GM19397 (cell line): ENCODE data around the gene ZNF821.
"Not testable (repeated sequence)": the region's sequence is repeated elsewhere in the genome, so short reads cannot be mapped to it uniquely, and the experiment has no call there.

Source experiments
- ATAC-seq: cut with Tn5 transposase; IDR thresholded peaks from one replicate; pipeline ENCODE4 v1.9.1; 2021; ENCODE audit warnings: mild to moderate bottlenecking, moderate library complexity; ENCODE audit not compliant: unreplicated experiment

ZNF821 gene

DNA sequence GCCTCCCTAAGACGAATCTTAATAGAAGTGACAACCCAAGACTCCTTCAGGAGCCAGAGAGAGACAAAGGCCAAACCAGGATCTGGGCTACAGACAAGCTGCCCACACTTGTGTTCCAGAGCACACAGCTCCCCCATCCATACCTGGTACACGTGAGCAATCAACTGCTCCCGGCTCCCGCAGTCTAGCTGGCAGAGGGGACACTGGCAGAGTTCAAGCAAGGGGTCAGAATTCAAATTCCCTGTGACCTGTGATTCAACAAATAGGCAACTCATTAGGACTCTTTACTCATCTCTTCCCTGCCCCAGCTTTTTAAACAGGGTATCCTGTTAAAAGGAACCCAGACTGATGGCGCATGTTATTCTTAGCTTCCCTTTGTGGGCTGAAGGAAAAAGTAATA, 20.0 kb downstream of the ZNF821 start:
- ATAC-seq: no peak

DNA sequence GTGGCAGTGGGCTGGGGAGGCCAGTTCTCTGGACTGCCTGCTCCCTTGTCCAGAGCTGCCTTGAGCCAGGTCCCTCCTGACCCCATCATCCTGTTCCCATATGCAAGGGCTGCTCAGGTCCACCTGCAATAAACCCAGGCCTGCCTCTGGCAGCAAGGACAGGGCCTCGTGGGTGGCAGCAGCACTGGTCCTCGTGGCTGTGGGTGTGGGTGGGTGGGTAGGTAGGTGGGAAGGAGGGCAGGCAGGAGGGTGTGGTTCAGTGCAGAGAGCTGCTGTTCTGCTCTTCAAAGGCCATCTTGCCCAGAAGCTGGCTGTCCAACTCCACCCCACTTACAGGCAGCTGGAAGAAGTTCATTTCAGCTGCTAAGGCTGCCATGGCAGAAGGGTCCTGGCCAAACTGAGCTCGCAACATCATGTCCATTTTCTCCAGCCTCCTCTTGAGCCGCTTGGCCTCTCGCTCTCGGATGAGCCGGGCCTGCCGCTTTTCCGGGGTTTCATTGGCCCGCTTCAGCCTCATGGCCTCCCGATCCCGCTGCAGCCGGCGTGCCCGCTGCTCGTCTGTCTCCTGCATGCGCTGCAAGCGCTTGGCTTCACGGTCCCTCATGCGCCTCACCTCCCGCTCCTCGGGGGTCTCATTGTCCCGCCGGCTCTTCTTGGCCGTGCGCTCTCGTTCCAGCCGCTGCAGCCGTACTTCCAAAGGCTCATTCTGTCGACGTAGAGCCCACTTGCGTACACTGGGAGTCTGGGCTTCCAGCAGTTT, 24.0 kb downstream of the ZNF821 start:
- no peak for ATAC-seq

GRCh38 chr16:71855937-71856662, 27.9 kb downstream of the ZNF821 start:
- no peak for ATAC-seq

DNA sequence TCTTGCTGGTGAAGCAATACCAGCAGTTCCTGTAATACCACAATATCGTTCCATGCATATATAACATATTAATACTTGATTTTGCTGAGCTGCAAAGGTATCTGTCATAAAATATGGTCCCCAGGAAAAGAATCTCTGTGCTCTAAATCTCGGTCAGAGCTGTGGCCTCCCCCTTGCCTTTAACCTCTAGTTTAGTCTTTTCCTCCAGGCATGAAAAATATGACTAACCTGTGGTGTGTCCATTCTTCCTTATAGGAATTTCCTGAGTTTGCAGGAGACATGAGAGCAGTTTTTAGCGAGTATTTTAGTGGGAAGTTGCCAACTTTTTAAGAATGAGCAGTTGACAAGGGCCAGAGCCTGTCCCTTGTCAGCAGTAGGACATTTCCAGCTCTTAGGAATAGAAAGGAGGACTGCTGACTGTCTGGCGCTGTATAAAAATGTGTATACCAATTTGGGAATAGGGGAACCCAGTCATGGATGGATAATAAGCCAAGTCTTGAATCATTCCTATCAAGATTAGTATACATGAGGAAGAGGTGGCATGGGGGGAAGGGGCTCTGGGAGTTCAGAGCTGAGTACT, 29.5 kb downstream of the ZNF821 start:
- ATAC-seq: no peak

GRCh38 chr16:71853413-71853812, 30.6 kb downstream of the ZNF821 start:
- ATAC-seq: peak; percentile 67

DNA sequence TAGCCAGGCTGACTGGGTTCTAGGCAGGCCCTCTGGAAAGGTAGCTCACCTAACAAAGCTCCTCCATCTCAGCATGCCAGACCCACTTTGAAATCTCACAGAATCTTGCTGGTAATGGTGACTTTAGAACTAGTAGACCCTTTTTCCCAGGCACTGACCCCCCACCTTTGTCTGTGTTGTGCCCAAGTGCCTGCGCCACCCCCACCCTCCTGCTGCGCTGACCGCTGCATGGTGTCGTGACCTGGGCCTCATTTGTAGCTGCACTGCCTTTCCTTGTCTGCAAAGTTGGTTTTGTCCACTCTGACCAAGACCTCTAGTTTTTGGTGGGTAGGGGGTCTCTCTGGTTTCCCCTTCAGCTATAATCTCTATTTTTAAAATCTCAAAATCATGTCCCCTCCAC, 31.4 kb downstream of the ZNF821 start:
- ATAC-seq: no peak

DNA sequence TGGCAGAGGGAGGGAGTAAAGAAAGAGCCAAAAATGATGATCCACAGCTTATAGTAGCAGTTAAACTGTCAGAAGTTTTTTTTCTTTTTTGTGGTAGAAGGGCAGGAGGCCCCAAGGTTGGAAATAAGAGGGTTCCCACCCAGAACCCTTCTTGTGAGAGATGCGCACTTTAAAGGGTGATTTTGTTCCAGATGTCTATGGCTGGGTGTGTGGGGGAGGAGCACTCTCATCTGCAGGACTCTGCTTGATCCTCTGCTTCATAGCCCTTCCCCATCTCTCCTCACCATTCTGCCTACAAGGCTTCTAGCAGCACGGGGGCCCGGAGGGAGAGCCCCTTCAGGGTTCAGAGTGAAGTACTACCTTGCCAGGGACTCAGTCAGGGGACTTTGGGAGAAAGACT, 31.8 kb downstream of the ZNF821 start:
- no peak for ATAC-seq

GRCh38 chr16:71851746-71852145, 32.2 kb downstream of the ZNF821 start:
- no peak for ATAC-seq

DNA sequence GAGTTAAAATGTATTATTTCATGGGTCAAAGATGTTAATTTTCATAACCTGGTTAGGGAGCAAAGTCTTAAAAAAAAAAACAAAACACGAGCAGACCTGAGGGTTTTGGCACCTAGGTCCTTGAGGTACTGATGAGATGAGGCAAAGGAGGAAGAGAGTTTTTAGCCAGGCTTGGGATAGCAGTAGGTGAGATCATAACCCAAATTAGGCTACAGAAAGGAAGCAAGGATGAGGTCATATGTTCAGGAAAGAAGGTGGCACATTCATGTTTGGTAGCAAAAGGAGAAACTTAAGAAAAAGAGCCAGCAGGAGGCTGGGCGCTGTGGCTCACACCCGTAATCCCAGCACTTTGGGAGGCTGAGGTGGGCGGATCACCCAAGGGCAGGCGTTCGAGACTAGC, 35.4 kb downstream of the ZNF821 start:
- ATAC-seq: no peak

GRCh38 chr16:71847096-71847495, 36.9 kb downstream of the ZNF821 start:
- no peak for ATAC-seq

GRCh38 chr16:71846431-71846830, 37.6 kb downstream of the ZNF821 start:
- no peak for ATAC-seq

- peak; percentile 76 for ATAC-seq
Measured at GRCh38 chr16:71845639-71846430, 38.1 kb downstream of the ZNF821 start, which contains the start of gene ATXN1L. ATXN1L (plus strand) TSS chr16:71845976; CDS start chr16:71849741, 3,765 bp downstream.

GRCh38 chr16:71843572-71843971, 40.4 kb downstream of the ZNF821 start:
- ATAC-seq: no peak

- no peak for ATAC-seq
Measured at GRCh38 chr16:71840052-71840451, 43.9 kb downstream of the ZNF821 start.

GRCh38 chr16:71837150-71837549, 46.8 kb downstream of the ZNF821 start:
- ATAC-seq: no peak

DNA sequence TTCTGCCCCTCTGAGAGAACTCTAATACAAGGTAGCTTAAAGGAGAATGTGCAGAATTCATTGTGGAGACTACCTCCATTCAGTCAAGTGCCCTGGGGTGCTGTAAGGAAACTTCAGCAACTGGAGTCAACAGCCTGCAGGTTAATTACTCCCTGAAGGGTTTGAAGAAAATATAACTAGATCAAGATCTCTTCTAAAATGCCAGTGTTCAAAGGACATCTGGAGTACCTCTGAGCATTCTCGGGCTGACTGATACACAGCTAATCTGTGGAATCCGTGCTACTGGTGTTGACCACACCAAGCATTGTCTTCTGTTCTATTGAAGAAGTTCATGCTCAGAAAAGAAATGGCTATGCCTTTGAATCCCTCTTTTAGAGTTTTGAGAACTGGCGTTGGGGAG, 49.7 kb downstream of the ZNF821 start:
- ATAC-seq: no peak

DNA sequence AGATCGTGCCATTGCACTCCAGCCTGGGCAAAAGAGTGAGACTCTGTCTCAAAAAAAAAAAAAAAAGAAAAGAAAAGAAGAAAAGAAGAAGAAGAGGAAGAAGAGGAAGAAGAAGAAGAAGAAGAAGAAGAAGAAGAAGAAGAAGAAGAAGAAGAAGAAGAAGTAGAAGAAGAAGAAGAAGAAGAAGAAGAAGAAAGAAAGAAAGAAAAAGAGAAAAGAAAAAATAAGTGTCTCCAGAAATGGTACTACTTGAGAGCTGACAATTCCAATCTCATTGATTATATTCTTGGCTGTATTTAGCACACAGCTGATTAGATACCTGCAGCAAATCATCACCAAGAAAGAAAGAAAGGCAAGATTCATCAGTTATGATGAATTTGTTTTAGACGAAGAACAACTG, 51.9 kb downstream of the ZNF821 start:
- ATAC-seq: not testable (repeated sequence)

- ATAC-seq: not testable (repeated sequence)
Measured at GRCh38 chr16:71831698-71832097, 52.3 kb downstream of the ZNF821 start.

- ATAC-seq: no peak
Measured at GRCh38 chr16:71830359-71830758, 53.6 kb downstream of the ZNF821 start.

DNA sequence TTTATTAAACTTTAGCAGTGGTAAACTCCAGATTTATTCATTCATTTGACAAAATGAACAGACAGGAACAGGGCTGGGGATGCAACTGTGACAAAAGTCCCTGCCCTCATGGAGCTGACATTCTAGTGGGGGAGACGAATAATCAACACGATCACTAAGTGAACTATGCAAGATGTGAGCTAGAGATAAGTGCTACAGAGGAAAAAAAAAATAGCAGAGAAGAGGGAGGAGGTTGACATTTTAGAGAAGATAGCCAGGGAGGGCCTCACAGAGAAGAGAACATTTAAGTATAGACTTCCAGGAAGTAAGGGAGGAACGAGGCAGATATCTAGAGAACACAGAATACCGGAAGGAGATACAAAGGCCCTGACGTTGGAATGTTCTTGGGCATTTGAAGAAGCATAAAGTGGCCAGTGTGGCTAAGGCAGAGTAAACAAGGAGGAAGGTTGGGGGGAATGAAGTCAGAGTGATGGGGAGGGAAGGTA, 57.4 kb downstream of the ZNF821 start:
- ATAC-seq: no peak

DNA sequence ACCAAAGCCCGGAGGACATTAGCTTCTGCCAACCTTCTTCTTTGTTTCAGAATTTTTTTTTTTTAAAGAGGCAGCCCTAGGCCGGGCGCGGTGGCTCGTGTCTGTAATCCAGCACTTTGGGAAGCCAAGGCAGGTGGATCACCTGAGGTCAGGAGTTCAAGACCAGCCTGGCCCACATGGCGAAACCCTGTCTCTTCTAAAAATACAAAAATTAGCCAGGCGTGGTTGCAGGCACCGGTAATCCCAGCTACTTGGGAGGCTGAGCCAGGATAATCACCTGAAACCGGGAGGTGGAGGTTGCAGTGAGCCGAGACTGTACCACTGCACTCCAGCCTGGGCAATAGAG, 66.9 kb downstream of the ZNF821 start:
- ATAC-seq: peak; percentile 18
